GM21825 (cell line): ENCODE measurements around the gene KANK4.
A peak's percentile ranks its signal among the peaks of the same experiment; 100 is the strongest.

Experiments used
- ATAC-seq: cut with Tn5 transposase; IDR thresholded peaks from one replicate; pipeline ENCODE4 v1.9.1; 2021; ENCODE audit warnings: mild to moderate bottlenecking, moderate library complexity; ENCODE audit not compliant: unreplicated experiment

The KANK4 gene

GRCh38 chr1:62318756-62319544, at the start of gene KANK4:
KANK4 (minus strand) TSS chr1:62319434; CDS start chr1:62281564, 37,870 bp downstream.
- no peak for ATAC-seq

- ATAC-seq = no peak
Observed at GRCh38 chr1:62368989-62369388, 49.8 kb upstream of the KANK4 start.

DNA sequence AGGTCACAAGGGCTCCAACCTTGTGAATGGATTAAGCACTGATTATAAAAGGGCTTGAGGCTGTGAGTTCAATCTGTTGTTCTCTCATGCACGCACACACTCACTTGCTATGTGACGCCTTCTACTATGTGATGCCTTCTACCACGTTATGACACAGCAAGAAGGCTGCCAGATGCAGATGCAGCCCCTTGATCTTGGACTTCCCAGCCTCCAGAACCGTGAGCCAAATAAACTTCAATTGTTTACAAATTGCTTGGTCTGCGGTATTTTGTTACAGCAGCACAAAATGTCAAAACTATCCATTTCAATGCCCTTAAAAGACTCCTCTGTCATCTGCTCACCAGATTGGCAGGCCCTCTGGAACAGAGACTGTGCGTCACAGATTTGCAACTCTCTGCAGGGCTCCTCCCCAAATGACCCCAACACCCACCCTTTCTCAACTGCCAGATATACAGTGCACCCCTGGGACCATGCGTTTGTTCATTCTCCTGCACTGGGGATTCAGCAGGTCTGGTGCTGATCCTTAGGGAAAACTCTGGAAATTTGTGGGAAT, 47.8 kb upstream of the KANK4 start:
- no peak for ATAC-seq

DNA sequence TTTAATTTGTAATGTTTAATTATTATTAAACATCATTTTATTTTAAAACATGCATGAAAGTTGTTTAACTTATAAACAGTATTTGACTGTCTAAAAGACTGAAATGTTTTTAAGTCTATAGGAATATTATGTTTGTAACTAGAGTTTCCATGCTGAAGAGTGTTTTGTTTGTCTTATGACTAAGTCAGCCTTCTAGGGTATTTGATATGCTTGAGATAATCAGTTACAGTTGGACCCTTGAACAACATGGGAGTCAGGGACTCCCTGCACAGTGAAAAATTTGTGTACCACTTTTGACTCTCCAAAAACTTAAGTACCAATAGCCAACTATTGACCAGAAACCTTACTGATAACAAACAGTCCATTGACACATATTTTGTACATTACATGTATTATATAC, 45.5 kb upstream of the KANK4 start:
- no peak for ATAC-seq

GRCh38 chr1:62362926-62363325, 43.7 kb upstream of the KANK4 start:
- no peak for ATAC-seq

DNA sequence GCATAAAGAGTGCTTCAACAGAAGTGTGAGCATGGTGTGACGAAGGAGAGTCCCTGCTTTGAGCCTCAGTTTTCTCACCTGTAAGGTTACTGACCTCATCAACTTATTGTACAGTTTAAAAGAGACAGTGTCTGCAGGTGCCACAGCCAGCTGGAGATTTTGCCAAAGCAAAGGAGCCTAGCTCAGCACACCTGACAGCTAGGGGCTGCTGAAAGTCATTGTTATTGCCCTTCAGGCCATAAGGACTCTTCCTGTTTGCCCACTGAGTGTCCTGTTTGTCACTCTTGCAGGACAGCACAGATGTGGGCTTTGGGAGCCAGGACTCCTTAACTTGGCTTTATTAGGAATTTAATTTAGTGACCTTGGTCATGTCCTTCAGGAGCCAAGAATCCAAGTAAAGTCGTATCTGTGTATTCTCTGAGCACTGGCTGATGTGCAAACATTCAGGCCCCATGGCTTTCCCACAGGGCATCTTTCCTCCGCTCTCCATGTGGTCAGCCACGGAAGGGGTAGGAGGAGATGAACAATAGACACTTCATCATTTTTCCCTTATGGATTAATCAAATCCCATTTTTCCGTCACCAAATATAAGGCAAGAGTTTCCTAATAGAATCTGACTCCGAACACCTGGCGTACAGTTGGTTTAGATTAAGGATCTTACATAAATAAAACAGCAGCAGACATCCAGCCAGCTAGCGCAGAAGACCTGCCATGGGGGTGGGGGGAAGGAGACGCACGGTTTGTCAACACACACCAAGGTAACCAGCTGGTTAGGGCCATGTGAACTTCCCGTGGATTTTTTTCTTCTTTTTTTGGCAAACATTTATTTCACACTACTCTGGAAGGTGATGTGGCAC, 43.1 kb upstream of the KANK4 start:
- no peak for ATAC-seq

DNA sequence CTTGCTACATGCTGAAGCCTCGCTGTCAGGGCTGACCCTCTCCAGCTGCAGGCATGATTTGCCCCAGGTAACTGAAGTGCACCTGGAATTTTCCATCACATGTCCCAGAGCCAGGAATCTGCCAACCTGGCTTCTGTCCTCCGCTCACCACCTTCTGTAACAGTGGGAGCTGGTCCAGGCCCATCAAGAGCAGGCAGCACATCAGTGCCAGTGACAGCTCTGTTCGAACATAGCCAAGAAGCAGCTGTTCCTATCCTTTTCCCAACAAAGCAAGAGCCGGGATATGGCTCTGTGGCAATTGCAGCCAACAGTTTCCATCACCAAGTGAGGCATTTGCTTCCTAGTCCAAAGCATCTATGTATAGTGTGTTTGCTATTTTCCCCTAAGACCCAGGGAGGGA, 42.2 kb upstream of the KANK4 start:
- ATAC-seq = no peak

DNA sequence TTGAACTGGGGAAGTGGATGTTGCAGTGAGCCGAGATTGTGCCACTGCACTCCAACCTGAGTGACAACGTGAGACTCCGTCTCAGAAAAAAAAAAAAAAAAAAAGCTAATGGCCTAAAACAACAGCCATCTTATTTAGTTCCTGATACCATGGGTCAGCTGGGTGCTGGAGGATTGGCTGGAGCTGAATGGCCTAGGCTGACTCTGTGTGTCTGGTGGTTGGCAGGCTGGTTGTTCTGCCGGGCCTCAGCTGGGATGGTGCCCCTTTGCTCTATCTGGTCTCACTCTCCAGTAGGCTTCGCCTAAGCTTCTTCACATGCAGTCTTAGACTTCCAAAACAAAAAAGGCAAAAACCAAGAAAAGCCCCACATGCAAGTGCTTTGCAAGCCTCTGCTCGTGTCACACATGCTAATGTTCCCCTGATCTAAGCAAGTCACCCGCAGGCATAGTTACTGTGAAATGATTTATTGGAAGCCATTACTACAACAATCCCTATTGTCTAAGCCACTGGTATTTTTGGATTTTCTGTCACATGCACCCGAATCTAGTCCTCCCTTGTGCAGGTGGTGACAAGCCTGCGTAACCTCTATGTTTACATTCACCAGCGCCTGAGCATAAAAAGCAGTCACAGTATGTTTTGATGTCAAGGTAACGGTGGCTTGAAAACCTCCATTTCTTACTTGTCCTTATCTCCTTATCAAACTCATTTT, 39.6 kb upstream of the KANK4 start:
- ATAC-seq = no peak

GRCh38 chr1:62357916-62358315, 38.7 kb upstream of the KANK4 start:
- no peak for ATAC-seq

DNA sequence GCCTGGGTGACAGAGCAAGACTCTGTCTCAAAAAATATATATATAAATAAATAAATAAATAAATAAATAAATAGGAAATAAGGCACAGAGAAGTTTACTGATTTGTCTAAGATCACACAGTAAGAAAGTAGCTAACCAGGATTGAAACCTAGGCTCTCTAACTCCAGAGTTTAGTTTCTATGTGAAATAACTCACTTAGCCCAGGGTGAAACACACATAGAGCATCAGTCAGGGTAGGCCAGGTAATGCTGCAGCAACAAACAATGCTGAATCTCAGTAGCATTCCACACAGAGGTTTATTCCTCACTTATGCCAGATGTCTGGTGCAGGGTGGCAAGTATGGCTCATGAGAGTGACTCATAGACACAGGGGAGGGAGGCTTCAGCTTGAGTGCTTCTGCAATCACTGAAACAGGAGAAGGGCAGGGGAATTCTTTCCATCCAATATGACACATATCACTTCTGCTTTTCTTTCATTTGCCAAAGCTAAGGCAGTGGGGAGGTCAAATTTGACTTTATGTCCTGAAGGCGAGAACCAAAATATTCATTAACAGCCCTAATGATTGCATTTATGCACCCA, 37.1 kb upstream of the KANK4 start:
- ATAC-seq = peak; percentile 73

DNA sequence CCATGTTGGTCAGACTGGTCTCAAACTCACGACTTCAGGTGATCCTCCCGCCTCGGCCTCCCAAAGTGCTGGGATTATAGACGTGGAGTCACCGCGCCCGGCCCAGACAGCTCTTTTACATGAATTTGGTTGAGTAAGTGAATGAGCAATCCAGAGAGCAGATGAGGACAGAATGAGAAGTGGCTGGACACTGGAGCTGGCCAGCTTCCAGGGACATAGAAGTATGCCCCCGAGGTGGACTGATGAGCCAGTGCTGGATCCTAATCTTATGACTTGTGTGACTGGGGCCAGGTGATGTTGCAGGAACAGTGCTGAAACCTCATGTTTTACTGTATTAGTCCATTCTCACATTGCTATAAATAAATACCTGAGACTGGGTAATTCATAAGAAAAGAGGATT, 35.9 kb upstream of the KANK4 start:
- no peak for ATAC-seq

DNA sequence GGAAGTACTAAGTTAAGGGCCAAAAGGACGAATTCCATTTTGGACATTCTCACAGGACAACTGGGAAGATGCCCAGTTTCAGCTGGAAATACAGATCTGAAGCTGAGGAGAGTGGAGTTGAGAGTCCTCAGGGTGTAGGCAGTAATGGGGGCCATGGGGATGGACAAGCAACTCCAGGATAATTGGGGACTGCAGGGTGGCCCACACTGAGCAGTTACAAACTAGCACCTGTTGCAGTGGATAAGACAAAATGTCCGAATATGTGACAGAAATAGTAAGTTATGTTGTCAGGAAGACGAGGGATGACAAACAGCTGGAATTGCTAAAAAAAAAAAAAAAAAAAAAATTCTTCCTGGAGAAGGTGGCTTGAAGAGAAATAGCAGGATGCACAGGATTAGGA, 34.6 kb upstream of the KANK4 start:
- ATAC-seq = no peak

DNA sequence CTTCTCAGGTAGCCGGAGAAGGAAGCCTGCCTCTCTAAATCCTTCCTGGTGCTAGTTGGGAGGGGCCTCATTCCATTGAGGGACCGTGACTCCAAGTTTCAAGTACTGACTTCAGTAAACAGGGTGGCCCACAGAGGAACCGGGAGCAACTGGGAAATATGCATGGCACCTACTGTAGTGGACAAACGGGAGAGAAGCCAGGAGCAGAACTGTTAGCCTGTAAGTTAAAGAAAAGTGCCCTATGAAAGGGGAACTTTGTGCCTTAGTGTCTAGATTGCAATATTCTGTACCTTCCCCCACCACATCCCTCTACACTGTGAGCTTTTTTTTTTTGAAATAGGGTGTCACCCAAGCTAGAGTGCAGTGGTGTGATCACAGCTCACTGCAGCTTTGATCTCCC, 33.2 kb upstream of the KANK4 start:
- no peak for ATAC-seq

GRCh38 chr1:62349470-62350233, 30.4 kb upstream of the KANK4 start:
- no peak for ATAC-seq

- ATAC-seq = no peak
Observed at GRCh38 chr1:62346886-62347285, 27.7 kb upstream of the KANK4 start.

DNA sequence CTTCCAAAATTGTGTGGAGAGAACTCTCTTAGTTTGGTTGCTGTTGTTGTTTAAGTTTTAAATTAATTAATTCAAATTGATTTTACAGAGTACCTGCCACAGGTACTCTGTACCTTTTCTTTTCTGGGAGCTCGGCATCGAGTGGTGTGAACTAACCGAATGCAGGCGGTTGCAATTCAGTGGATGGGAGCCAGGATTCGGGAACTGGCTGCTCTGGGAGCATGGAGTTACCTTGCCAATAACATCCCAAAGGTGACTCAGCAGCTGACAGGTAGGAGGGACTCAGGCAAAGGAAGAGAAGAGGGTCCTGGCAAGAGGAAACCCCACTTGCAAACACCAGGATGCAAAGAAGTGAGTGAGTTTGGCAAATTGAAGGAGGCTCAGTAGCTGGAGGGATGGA, 24.7 kb upstream of the KANK4 start:
- ATAC-seq = no peak

DNA sequence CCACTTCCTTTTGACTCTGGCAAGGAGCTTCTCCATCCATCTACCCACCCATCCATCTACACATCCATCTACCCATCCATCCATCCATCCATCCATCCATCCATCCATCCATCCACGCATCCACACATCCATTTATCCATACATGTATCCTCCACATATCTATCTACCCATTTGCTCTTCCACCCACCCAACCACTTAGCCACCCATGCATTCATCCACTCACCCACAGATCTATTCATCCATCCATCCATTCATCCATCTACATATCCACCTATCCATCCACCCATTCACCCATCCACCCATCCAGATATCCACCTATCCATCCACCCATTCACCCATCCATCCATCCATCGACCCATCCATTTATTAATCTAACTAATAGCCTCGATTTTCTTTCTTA, 23.0 kb upstream of the KANK4 start:
- ATAC-seq = no peak

DNA sequence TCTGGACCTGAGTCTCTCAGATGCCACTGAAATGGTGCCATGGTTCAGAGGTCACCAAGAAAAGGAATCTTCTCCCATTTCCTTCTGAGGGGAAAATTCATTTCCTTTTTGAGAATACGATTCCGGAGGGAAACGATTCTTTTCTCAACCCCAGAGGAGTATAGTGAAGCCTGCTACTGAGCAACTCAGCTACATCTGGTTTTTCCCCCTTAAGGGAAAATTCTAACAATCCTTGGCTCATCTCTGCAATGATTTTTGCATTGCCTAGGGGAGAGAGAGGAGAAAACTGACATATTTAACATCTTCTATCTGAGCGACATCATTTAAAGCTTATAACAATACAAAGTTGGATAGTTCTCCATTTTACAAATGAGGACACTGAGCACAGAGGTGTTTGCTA, 22.4 kb upstream of the KANK4 start:
- no peak for ATAC-seq

- ATAC-seq = no peak
Observed at GRCh38 chr1:62341089-62341488, 21.9 kb upstream of the KANK4 start.
